A549 (cell line): ENCODE results near the gene GALT. TPM values are rescaled to one million over a fixed set of nuclear protein-coding genes. Genes with fewer than 3 reads are reported as not detected.
A peak's percentile ranks its signal among the peaks of the same experiment; 100 is the strongest.

ENCODE experiments used
- ATAC-seq, 2 experiments: fragments of 200-7000 bp in 1 of 2; fragments of >200 bp in 1 of 2; cut with Nextera tagmentation in 1 of 2; cut with Tn5 transposase in 1 of 2; 3 replicates each; pipeline versions ENCODE4 v1.8.0 to v1.9.1; 2018 to 2020; ENCODE audit warnings: mild to moderate bottlenecking in 1 of 2, moderate library complexity in 1 of 2
- CTCF ChIA-PET: fragments of 300-600 bp; sonication (Branson Sonifier 250); formaldehyde crosslinking; extraction: SDS; loops from one replicate; lab custom pipeline; 2021; ENCODE audit warnings: antibody characterized with exemption, inconsistent platforms; lab: Yijun Ruan, JAX
- POLR2A ChIA-PET: fragments of 350-600 bp; formaldehyde crosslinking; extraction: SDS; loops from one replicate; lab custom pipeline; 2021; ENCODE audit warnings: antibody characterized with exemption, inconsistent platforms; lab: Yijun Ruan, JAX
- DNase-seq, 2 experiments: peaks; one replicate each; pipeline versions ENCODE4 v3.0.0 to v3.0.0-alpha.2; 2011 to 2016; ENCODE audit warnings: low read depth in 1 of 2, low spot score in 1 of 2
- FAIRE-seq: peaks from 2 replicates; lab custom pipeline; 2011; peaks lifted over from hg19 to GRCh38; lab: Jason Lieb, UNC
- H3K27ac ChIP-seq, 2 experiments: fragments of >200 bp; sonication (Bioruptor Twin); formaldehyde crosslinking; 3 replicates each; pipeline ENCODE4 v1.5.1; 2016 to 2017
- H3K4me1 ChIP-seq: fragments of >200 bp; sonication (Bioruptor Twin); formaldehyde crosslinking; 3 replicates; pipeline ENCODE4 v1.6.1; 2016
- H3K4me2 ChIP-seq: fragments of >200 bp; sonication (Bioruptor Twin); formaldehyde crosslinking; 3 replicates; pipeline ENCODE4 v1.6.1; 2016
- H3K4me3 ChIP-seq: fragments of >200 bp; sonication (Bioruptor Twin); formaldehyde crosslinking; 3 replicates; pipeline ENCODE4 v1.5.1; 2016
- H3K9me3 ChIP-seq: fragments of >200 bp; sonication (Bioruptor Twin); formaldehyde crosslinking; 3 replicates; pipeline ENCODE4 v1.6.1; 2016
- BHLHE40 ChIP-seq: IDR thresholded peaks from 2 replicates; pipeline ENCODE4 v1.6.1; 2012; ENCODE audit warnings: low read depth, low read length, inconsistent platforms
- CHD2 ChIP-seq: fragments of 150-350 bp; IDR thresholded peaks from 2 replicates; pipeline ENCODE4 v1.6.1; 2014; ENCODE audit warnings: low read length; ENCODE audit not compliant: partially characterized antibody
- EHF ChIP-seq: fragments of 250-450 bp; sonication (Bioruptor Pico); IDR thresholded peaks from 2 replicates; pipeline ENCODE4 v1.5.0; 2020; ENCODE audit warnings: mild to moderate bottlenecking
- EHMT2 ChIP-seq: fragments of 200-600 bp; sonication (generic); IDR thresholded peaks from 2 replicates; pipeline ENCODE4 v1.6.1; 2016; ENCODE audit warnings: antibody characterized with exemption, low read depth, mild to moderate bottlenecking, moderate library complexity
- FOXS1 ChIP-seq: fragments of 250-450 bp; sonication (Bioruptor Pico); IDR thresholded peaks from 2 replicates; pipeline ENCODE4 v1.5.0; 2020; ENCODE audit warnings: mild to moderate bottlenecking, moderate library complexity
- HDAC2 ChIP-seq: fragments of 200-600 bp; sonication (generic); IDR thresholded peaks from 2 replicates; pipeline ENCODE4 v1.6.1; 2016
- HOXB13 ChIP-seq: fragments of 250-450 bp; sonication (Bioruptor Pico); IDR thresholded peaks from 2 replicates; pipeline ENCODE4 v1.5.0; 2020; ENCODE audit warnings: low read depth, mild to moderate bottlenecking, moderate library complexity
- POLR2AphosphoS2 ChIP-seq: conservative IDR thresholded peaks from 2 replicates; pipeline ENCODE4 v1.6.1; 2012; ENCODE audit warnings: low read length, improper control_type of control experiment, inconsistent platforms
- RAD21 ChIP-seq, 2 experiments: fragments of >200 bp in 1 of 2; sonication (Bioruptor Twin) in 1 of 2; formaldehyde crosslinking in 1 of 2; IDR thresholded peaks in 1 of 2; conservative IDR thresholded peaks in 1 of 2; 2 replicates in 1 of 2; 3 replicates in 1 of 2; pipeline ENCODE4 v1.6.1; 2012 to 2018; ENCODE audit warnings: inconsistent platforms in 1 of 2
- RARB ChIP-seq: fragments of 250-450 bp; sonication (Bioruptor Pico); IDR thresholded peaks from 2 replicates; pipeline ENCODE4 v1.8.0; 2021; ENCODE audit warnings: mild to moderate bottlenecking, moderate library complexity
- RCOR1 ChIP-seq: fragments of 150-350 bp; IDR thresholded peaks from 2 replicates; pipeline ENCODE4 v1.6.1; 2014; ENCODE audit warnings: antibody characterized with exemption, low read length, low read depth
- SMC3 ChIP-seq: fragments of >200 bp; sonication (Bioruptor Twin); formaldehyde crosslinking; IDR thresholded peaks from 3 replicates; pipeline ENCODE4 v1.6.1; 2018; ENCODE audit warnings: inconsistent platforms
- WGBS: methylation state at CpG from one replicate; pipeline ENCODE4 v1.1.6; 2017; ENCODE audit errors: missing lambda C conversion rate; 5-methylcytosine and 5-hydroxymethylcytosine counted together
- polyA plus RNA-seq, 4 experiments: library from polyadenylated mRNA; depleted of rRNA in 3 of 4; stranded (reverse); fragments of >200 nt; fragmentation: RNase III in 1 of 4; extraction: RNeasy Plus Mini Kit Qiagen cat#74134 plus additional on column Dnase treatment in 1 of 4; gene quantifications; 2 replicates in 3 of 4; 3 replicates in 1 of 4; pipeline ENCODE4 v1.2.3, GENCODE V29; 2011 to 2017
- TF ChIP-seq, protein P1 (sequence below): fragments of >200 bp; sonication (Bioruptor Twin); formaldehyde crosslinking; IDR thresholded peaks from 3 replicates; pipeline ENCODE4 v1.5.1; 2016
- TF ChIP-seq, protein P2 (sequence below): fragments of 150-350 bp; IDR thresholded peaks from 2 replicates; pipeline ENCODE4 v1.6.1; 2014; ENCODE audit warnings: low read depth, mild to moderate bottlenecking, low read length
- TF ChIP-seq, protein P3 (sequence below): fragments of 450-650 bp; IDR thresholded peaks from 2 replicates; pipeline ENCODE4 v1.6.1; 2014; ENCODE audit warnings: antibody characterized with exemption
- TF ChIP-seq, protein P4 (sequence below): IDR thresholded peaks from 2 replicates; pipeline ENCODE4 v1.6.1; 2012; ENCODE audit warnings: low read depth, borderline replicate concordance

GALT gene
- polyA plus RNA-seq, 2 of the 4 experiments (the other 2 are of a cell fraction), result 19.0 to 28.4 TPM

DNA sequence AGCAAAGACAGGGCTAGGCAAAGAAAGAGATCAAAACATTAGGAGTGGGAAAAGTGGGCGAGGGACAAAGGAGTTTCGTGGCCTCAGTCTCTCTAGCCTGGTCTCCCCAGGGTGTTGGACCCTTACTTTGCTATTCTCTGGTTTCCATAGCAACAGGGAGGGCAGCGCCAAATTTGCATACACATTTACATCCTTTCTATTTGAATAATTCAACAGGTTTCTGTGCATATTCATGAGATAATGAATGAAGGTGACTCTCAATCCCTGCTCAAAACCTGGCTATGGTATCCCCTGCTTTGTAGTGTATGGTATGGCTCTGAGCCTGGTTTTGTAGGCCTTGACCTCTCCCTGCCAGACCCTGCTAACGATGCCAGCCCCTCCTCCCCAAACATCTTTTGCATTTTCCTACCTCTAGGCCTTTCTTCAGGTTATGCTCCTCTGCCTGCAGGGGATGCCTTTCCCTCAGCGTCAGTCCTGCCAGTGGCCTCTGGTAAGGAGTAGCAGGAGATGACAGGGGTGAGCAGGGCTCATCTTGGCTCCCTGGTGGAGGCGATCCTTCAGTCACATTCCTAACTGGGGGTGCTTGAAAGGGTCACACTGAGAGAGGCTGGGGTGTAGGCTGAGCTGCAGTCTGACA lies 44.4 kb upstream of the GALT start:
- FAIRE-seq, result no peak
- POLR2A ChIA-PET, result no interaction called here
- DNase-seq, result no peak
- WGBS, result 57% methylated on average over 5 of the region's 6 CpGs
- Histone ChIP-seq H3K4me2 (no peak overlapping the region), H3K9me3 (no peaks in the 10 kb centered on the region), H3K27ac (no peak overlapping the region), H3K4me3 (no peak overlapping the region)
- ATAC-seq, result no peak
- CTCF ChIA-PET, result interaction anchor here (0.8 to 17.0 kb wide), 25 partner anchors 9 to 270 kb away, joined by 3 to 429 read pairs (median 14); partner anchors contain the start of genes ARID3C and SIGMAR1
- TF ChIP-seq HDAC2, result no peak
- TF ChIP-seq RARB (CRISPR knock-in tag), result no peak
- TF ChIP-seq FOXS1 (CRISPR knock-in tag), result no peak
- no peak for TF ChIP-seq BHLHE40
- TF ChIP-seq POLR2AphosphoS2, result no peak
- TF ChIP-seq RCOR1, result no peak
- TF ChIP-seq, protein P1, sequence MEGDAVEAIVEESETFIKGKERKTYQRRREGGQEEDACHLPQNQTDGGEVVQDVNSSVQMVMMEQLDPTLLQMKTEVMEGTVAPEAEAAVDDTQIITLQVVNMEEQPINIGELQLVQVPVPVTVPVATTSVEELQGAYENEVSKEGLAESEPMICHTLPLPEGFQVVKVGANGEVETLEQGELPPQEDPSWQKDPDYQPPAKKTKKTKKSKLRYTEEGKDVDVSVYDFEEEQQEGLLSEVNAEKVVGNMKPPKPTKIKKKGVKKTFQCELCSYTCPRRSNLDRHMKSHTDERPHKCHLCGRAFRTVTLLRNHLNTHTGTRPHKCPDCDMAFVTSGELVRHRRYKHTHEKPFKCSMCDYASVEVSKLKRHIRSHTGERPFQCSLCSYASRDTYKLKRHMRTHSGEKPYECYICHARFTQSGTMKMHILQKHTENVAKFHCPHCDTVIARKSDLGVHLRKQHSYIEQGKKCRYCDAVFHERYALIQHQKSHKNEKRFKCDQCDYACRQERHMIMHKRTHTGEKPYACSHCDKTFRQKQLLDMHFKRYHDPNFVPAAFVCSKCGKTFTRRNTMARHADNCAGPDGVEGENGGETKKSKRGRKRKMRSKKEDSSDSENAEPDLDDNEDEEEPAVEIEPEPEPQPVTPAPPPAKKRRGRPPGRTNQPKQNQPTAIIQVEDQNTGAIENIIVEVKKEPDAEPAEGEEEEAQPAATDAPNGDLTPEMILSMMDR, result no peak
- no peak for TF ChIP-seq CHD2
- no peak for TF ChIP-seq EHF (CRISPR knock-in tag)
- no peak for TF ChIP-seq HOXB13 (CRISPR knock-in tag)
- TF ChIP-seq, protein P2, sequence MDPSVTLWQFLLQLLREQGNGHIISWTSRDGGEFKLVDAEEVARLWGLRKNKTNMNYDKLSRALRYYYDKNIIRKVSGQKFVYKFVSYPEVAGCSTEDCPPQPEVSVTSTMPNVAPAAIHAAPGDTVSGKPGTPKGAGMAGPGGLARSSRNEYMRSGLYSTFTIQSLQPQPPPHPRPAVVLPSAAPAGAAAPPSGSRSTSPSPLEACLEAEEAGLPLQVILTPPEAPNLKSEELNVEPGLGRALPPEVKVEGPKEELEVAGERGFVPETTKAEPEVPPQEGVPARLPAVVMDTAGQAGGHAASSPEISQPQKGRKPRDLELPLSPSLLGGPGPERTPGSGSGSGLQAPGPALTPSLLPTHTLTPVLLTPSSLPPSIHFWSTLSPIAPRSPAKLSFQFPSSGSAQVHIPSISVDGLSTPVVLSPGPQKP, result no peak
- TF ChIP-seq, all 56 proteins: peak for 0
- H3K4me1 ChIP-seq, result peaks cover under 1% of the 10 kb centered on the region; the same call in 1 of the 3 replicates

DNA sequence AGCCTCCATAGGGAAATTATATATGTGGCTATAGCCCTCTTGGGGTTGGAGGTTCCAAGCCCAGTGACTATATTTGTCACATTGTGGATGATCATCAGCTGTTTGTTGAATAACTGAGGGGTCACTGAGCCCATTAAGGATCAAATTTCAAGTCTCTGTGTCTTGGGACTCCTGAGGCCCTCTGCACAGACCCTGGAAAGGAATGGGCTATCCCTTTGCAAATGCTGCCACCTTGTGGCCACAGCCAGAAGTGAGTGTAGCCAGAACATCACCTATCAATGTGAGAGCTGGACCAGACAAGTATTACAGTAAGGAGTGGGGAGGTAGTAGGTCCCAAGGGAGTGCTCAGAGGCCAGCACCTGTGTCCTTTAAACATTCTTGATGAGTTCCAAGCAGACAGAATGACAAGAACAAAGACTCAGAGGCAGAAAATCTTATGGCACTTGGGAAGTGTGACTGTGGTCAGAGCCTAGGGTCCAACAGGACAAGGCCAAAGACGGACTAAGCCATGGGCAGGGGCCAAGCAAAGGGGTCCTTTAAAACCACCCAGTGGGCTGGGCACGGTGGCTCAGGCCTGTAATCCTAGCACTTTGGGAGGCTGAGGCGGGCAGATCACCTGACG lies 42.8 kb upstream of the GALT start:
- peak; percentile 82 to 96 for ATAC-seq
- Histone ChIP-seq H3K4me3 (no peak overlapping the region), H3K4me2 (no peak overlapping the region), H3K27ac (no peak overlapping the region), H3K9me3 (no peaks in the 10 kb centered on the region), H3K4me1 (peaks cover 5% of the 10 kb centered on the region; the same call in 1 of the 3 replicates)
- DNase-seq, result peak; percentile 71 to 94
- peak; percentile 54 for FAIRE-seq
- ChIA-PET POLR2A (interaction anchor here (0.7 kb wide), 2 partner anchors 13 to 215 kb away, joined by 3 to 4 read pairs; no protein-coding TSS in a partner anchor), CTCF (interaction anchor here (0.5 to 17.0 kb wide), 73 partner anchors 10 to 790 kb away, joined by 3 to 429 read pairs (median 5); partner anchors contain the start of genes ARID3C, DCTN3, MYORG and SIGMAR1)
- 54% methylated on average over 4 of the region's 4 CpGs for WGBS
- TF ChIP-seq EHMT2, result no peak
- TF ChIP-seq, protein P3, sequence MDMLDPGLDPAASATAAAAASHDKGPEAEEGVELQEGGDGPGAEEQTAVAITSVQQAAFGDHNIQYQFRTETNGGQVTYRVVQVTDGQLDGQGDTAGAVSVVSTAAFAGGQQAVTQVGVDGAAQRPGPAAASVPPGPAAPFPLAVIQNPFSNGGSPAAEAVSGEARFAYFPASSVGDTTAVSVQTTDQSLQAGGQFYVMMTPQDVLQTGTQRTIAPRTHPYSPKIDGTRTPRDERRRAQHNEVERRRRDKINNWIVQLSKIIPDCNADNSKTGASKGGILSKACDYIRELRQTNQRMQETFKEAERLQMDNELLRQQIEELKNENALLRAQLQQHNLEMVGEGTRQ, result no peak
- peak; percentile 72 for TF ChIP-seq SMC3
- peak; percentile 88 to 96 for TF ChIP-seq RAD21 (conservative IDR thresholded peaks at IDR 0.05 in 1 of 2, IDR thresholded peaks at IDR 0.05 in 1 of 2)
- TF ChIP-seq, protein P4, sequence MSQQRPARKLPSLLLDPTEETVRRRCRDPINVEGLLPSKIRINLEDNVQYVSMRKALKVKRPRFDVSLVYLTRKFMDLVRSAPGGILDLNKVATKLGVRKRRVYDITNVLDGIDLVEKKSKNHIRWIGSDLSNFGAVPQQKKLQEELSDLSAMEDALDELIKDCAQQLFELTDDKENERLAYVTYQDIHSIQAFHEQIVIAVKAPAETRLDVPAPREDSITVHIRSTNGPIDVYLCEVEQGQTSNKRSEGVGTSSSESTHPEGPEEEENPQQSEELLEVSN, result no peak
- TF ChIP-seq, protein P1, result peak; percentile 95
